ENCODE results near the gene FBXO47.

Gene FBXO47

GRCh38 chr17:38921756-38922411 lies 45.3 kb downstream of the FBXO47 start:
- POLR2A ChIA-PET, result interaction anchor here (1.3 to 2.0 kb wide), 2 partner anchors 51 to 170 kb away, joined by 3 to 12 read pairs; partner anchors contain the start of gene LASP1

GRCh38 chr17:38920374-38921291 lies 46.6 kb downstream of the FBXO47 start:
- no peak overlapping the region for H3K27ac ChIP-seq (ENCODE audit: extremely low read depth, low read depth, low read length)
- ChIA-PET POLR2A (no interaction called here), CTCF (interaction anchor here (0.5 kb wide), 1 partner anchor 51 kb away, joined by 3 read pairs; the partner anchor contains the start of gene LASP1)
- H3K36me3 ChIP-seq (ENCODE audit: control insufficient read depth in 2 of 2, insufficient read depth in 1 of 2, low read length in 2 of 2), result peaks cover 0 to 31% of the 10 kb centered on the region in 2 experiments; a peak in 2 of 3 replicates
- H3K4me3 ChIP-seq (ENCODE audit: low read depth, low read length), result no peak overlapping the region
- TF ChIP-seq ZNF501 (tag by site-specific recombination; IDR thresholded peaks at IDR 0.05) (no peak), ZNF624 (tag by site-specific recombination; IDR thresholded peaks at IDR 0.05) (no peak), WT1 (tag by site-specific recombination; IDR thresholded peaks at IDR 0.05) (no peak), REPIN1 (tag by site-specific recombination; IDR thresholded peaks at IDR 0.05; ENCODE audit: low read depth) (no peak), ZNF830 (tag by site-specific recombination; IDR thresholded peaks at IDR 0.05; ENCODE audit: low read depth) (no peak), ZNF26 (tag by site-specific recombination; IDR thresholded peaks at IDR 0.05) (no peak), ZNF707 (tag by site-specific recombination; IDR thresholded peaks at IDR 0.05) (no peak)
- H3K4me1 ChIP-seq (ENCODE audit: control insufficient read depth, insufficient read depth, low read length), result no peaks in the 10 kb centered on the region; the same call in 1 of the 2 replicates
- H3K9me3 ChIP-seq (ENCODE audit: control insufficient read depth, insufficient read depth, low read depth, low read length), result no peaks in the 10 kb centered on the region

More at GRCh38 chr17:38921756-38922411, 45.3 kb downstream of the FBXO47 start:
- peaks cover 0 to 24% of the 10 kb centered on the region in 2 experiments; a peak in 2 of 3 replicates for H3K36me3 ChIP-seq (ENCODE audit: control insufficient read depth in 2 of 2, insufficient read depth in 1 of 2, low read length in 2 of 2)
- H3K27ac ChIP-seq (ENCODE audit: extremely low read depth, low read depth, low read length), result no peak overlapping the region
- H3K4me1 ChIP-seq (ENCODE audit: control insufficient read depth, insufficient read depth, low read length), result no peaks in the 10 kb centered on the region; the same call in 1 of the 2 replicates
- H3K4me3 ChIP-seq (ENCODE audit: low read depth, low read length), result no peak overlapping the region
- H3K9me3 ChIP-seq (ENCODE audit: control insufficient read depth, insufficient read depth, low read depth, low read length), result no peaks in the 10 kb centered on the region
- TF ChIP-seq ZNF214 (tag by site-specific recombination; IDR thresholded peaks at IDR 0.05; ENCODE audit: borderline replicate concordance) (no peak), ZFHX2 (tag by site-specific recombination; conservative IDR thresholded peaks at IDR 0.05) (peak; percentile 59)
- CTCF ChIA-PET, result interaction anchor here (0.5 to 3.6 kb wide), 7 partner anchors 9 to 853 kb away, joined by 3 to 15 read pairs (median 3); no protein-coding TSS in a partner anchor

- Histone ChIP-seq H3K9me3 (ENCODE audit: control insufficient read depth, insufficient read depth, low read depth, low read length) (no peaks in the 10 kb centered on the region), H3K4me3 (ENCODE audit: low read depth, low read length) (no peak overlapping the region), H3K27ac (ENCODE audit: extremely low read depth, low read depth, low read length) (no peak overlapping the region), H3K36me3 (ENCODE audit: control insufficient read depth in 2 of 2, insufficient read depth in 1 of 2, low read length in 2 of 2) (peaks cover 0 to 42% of the 10 kb centered on the region in 2 experiments; a peak in 2 of 3 replicates), H3K4me1 (ENCODE audit: control insufficient read depth, insufficient read depth, low read length) (no peaks in the 10 kb centered on the region; the same call in 1 of the 2 replicates)
- CTCF ChIA-PET, result interaction anchor here (0.5 to 1.5 kb wide), 3 partner anchors 45 to 50 kb away, joined by 3 to 4 read pairs (median 3); partner anchors contain the start of gene LASP1
- TF ChIP-seq YY1 (tag by site-specific recombination; IDR thresholded peaks at IDR 0.05) (no peak), ZNF785 (tag by site-specific recombination; IDR thresholded peaks at IDR 0.05) (no peak), ZNF211 (tag by site-specific recombination; IDR thresholded peaks at IDR 0.05; ENCODE audit: low read depth) (no peak), ZNF239 (tag by site-specific recombination; IDR thresholded peaks at IDR 0.05) (no peak), ZFHX2 (tag by site-specific recombination; conservative IDR thresholded peaks at IDR 0.05) (peak; percentile 79), ZNF433 (tag by site-specific recombination; IDR thresholded peaks at IDR 0.05; ENCODE audit: low read depth) (no peak), ZBTB49 (tag by site-specific recombination; IDR thresholded peaks at IDR 0.05; ENCODE audit: low read depth) (no peak), EGR2 (tag by site-specific recombination; IDR thresholded peaks at IDR 0.05; ENCODE audit: low read depth) (peak; percentile 71)
- POLR2A ChIA-PET, result no interaction called here
Observed at GRCh38 chr17:38919316-38920078, 47.7 kb downstream of the FBXO47 start.

All from HEK293 (cell line).